GM18870 (cell line): ENCODE results near the gene ZNF146.
"Not testable (repeated sequence)": the region's sequence is repeated elsewhere in the genome, so short reads cannot be mapped to it uniquely, and the experiment has no call there.

Source experiments
- ATAC-seq: cut with Tn5 transposase; IDR thresholded peaks from one replicate; pipeline ENCODE4 v1.9.1; 2021; ENCODE audit warnings: moderate library complexity; ENCODE audit not compliant: unreplicated experiment

Gene ZNF146

DNA sequence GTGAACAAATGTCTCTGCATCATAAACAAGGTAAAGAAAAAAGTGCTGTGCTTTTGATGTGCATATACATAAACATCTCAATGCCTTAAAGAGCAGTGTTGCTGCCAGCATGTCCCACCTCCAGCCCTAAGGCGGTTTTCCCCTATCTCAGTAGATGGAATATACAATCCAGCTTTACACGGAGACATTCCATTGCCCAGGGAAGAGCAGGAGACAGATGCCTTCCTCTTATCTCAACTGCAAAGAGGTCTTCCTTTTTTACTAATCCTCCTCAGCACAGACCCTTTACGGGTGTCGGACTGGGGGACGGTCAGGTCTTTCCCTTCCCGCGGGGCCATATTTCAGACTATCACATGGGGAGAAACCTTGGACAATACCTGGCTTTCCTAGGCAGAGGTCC, 18.7 kb downstream of the ZNF146 start:
- ATAC-seq = not testable (repeated sequence)

GRCh38 chr19:36236304-36236945, 21.5 kb downstream of the ZNF146 start:
- ATAC-seq = no peak

DNA sequence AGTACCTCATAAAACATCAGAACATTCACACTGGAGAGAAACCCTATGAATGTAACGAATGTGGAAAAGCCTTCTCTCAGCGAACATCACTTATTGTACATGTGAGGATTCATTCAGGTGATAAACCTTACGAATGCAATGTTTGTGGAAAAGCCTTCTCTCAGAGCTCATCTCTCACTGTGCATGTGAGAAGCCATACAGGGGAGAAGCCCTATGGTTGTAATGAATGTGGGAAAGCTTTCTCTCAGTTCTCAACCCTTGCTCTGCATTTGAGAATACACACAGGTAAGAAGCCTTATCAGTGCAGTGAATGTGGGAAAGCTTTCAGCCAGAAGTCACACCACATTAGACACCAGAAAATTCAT, 22.0 kb downstream of the ZNF146 start:
- no peak for ATAC-seq

GRCh38 chr19:36244066-36244465, 29.2 kb downstream of the ZNF146 start:
- no peak for ATAC-seq

DNA sequence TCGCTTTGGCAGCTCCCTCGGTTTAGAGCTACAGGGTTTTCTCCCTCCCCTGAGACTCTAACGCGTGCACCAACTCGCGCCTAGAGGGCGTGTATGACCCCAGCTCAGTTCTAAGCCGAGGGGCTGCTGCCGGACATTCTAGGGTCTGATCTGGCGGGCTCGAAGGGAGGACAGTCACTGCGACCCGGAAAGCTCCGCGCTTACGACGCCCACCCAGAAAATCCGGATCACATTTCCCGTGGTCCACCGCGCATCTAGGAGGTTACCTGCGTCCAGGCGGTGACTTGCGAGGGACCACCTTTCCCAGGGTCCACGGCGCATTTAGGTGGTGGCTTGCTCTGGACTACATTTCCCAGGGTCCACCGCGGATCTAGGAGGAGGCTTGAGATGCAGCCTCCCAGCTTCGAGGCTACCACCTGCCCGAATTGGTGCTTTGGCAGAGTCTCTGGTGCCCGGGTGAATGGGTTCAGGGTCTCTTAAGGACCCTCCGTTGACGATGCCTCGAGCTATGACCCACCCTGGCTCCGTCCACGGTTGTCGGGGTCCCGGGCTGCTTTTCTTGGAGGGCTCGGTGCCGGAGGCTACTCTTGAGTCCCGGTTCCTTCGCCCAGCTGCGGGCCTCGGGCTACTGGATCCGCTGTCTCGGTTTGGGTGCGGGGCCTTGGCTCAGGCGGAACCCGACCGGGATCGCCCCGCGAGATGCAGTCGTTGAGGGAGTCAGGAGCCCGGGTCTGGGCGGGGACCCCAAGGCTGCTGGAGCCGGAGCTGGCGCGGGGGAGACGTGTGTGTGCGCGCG, 30.5 kb downstream of the ZNF146 start:
- ATAC-seq = no peak

DNA sequence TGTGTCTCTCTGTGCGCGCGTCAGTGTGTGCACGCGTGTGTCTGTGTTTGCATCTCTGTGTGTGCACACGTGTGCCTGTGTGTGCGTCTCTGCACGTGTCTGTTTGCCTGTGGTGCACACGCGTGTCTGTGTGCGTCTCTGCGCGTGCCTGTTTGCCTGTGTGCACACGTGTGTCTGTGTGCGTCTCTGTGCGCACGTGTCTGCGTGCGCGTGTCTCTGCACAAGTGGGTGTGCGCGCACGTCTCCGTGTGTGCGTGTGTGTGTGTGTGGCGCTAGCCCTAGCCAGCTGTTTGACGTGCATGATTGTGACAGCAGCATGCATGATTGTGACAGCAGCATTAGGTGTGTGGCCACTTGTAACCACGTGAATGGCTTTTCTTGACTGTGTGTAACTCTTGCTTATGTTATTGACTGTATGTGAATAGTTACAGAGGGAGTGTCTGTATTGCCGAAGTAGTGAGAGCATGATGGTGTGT, 31.1 kb downstream of the ZNF146 start:
- no peak for ATAC-seq

- no peak for ATAC-seq
Measured at GRCh38 chr19:36252047-36252446, 37.1 kb downstream of the ZNF146 start.

GRCh38 chr19:36254848-36255247, 39.9 kb downstream of the ZNF146 start:
- no peak for ATAC-seq

- no peak for ATAC-seq
Measured at GRCh38 chr19:36255316-36255715, 40.4 kb downstream of the ZNF146 start.

DNA sequence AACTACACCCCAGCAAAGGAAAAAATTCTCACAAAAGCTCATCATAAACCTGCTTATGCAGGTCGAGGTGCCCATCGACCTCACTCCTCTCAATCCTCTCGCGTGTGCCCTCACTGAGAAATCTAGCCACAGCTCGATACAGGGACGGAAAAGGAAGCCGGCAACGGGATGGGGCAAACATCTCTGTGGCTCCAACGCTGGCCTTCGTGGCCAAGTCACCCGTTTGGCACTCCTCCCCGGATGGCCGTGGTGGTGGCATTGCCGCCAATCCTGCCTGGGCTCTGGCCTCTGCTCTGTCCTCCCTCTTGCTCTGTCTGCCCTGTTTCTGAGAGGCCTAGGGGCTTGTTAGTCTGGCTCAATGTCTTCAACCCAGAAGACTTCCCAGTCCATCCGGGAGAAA, 41.2 kb downstream of the ZNF146 start:
- no peak for ATAC-seq

DNA sequence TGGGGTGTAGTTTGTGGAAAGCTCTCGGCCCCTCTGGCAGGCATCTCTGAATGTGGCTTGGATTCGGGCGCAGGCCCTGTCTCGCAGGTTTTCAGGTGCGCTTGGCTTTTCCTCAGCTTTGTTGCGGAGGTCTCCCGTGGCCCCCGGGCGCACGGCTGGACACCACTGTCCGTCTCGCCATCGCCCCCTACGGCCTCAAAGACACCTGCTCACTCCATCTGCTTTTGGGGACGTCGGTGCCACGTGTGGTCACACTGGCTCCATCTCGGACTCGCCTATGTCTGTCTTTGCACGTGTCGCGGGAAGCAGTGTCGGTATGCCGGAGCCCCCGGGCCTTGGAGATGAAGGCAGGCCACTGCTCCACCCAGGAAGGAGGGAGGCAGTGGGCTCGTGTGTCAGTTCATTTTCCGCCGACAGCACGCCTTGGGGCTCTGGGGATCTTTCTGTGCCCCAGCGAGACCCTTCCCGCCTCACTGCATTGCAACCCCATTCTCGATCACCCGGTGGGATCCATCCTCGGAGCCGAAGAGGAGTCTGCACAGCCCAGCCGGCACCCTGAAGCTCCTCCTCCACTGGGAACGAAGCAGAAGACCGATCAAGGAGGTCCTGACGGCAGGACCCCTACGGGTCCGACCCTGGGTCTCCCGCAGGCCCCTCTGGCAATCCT, 42.1 kb downstream of the ZNF146 start:
- no peak for ATAC-seq

DNA sequence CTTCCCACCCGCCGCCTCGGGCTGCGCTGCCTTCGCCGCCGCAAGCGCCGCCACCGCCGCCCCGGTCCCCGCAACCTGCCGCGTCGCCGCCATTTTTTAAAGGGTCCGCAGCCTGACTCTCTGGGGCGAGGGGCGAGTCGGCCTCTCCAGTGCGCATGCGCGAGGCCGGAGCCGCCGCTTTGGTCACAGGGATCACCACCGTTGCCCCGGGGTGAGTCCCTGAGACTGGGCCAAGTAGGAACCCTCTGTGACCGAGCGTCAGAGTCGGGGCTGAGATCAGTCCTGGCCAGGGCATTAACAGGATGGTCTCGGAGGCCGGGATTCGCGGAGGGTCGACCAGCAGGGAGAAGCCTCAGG, 42.6 kb downstream of the ZNF146 start:
- no peak for ATAC-seq

DNA sequence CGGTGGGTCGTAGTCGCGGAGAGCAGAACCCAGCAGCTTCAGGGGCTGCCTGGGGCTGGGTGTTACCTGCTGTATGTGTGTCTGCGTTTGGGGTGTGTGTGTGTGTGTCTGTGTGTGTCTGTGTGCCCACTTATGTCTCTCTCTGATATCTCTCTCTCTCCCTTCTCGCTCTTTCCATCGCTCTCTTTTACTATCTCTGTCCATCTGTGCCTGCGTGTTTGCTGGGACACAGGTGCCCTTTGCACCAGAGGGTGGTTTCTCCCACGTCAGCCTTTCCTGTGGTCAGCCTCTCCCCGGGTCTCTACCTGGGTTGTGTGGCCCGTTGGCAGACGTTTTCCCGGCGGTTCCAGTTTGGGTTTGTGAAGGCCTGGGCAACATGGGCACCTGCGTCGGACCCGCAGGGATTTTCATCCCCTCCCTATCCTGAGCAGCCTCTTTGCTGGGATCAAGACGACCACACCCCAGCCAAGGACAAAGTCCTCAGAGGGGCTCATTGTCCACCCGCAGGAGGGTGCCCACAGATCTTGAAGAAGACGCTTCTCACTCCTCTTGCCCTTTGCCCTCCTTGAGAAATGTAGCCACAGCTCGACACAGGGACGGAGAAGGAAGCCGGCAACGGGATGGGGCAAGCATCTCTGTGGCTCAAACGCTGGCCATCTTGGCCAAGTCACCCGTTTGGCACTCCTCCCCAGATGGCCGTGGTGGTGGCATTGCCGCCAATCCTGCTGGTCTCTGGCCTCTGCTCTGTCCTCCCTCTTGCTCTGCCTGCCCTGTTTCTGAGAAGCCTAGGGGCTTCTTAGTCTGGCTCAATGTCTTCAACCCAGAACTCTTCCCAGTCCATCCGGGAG, 43.3 kb downstream of the ZNF146 start:
- ATAC-seq = no peak

DNA sequence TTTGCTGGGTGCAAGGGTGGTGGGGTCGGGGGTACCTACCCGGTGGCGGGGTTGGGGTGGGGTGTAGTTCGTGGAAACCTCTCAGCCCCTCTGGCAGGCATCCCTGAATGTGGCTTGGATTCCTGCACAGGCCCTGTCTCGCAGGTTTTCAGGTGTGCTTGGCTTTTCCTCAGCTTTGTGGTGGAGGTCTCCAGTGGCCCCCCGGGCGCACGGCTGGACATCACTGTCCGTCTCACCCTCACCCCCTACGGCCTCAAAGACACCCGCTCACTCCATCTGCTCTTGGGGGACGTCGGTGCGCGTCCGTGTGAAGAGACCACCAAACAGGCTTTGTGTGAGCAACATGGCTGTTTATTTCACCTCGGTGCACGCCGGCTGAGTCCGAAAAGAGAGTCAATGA, 44.3 kb downstream of the ZNF146 start:
- no peak for ATAC-seq

DNA sequence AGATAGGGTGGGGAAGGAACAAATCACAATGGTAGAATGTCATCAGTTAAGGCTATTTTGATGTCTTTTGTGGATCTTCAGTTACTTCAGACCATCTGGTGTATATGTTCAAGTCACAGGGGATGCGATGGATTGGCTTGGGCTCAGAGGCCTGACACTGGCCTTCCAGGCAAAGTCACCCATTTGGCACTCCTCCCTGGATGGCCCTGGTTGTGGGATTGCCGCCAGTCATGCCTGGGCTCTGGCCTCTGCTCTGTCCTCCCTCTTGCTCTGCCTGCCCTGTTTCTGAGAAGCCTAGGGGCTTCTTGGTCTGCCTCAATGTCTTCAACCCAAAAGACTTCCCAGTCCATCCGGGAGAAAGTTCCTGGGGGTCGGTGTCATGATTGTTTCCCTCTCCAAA, 50.2 kb downstream of the ZNF146 start:
- ATAC-seq = no peak

GRCh38 chr19:36265856-36266374, 51.0 kb downstream of the ZNF146 start:
- ATAC-seq = no peak

DNA sequence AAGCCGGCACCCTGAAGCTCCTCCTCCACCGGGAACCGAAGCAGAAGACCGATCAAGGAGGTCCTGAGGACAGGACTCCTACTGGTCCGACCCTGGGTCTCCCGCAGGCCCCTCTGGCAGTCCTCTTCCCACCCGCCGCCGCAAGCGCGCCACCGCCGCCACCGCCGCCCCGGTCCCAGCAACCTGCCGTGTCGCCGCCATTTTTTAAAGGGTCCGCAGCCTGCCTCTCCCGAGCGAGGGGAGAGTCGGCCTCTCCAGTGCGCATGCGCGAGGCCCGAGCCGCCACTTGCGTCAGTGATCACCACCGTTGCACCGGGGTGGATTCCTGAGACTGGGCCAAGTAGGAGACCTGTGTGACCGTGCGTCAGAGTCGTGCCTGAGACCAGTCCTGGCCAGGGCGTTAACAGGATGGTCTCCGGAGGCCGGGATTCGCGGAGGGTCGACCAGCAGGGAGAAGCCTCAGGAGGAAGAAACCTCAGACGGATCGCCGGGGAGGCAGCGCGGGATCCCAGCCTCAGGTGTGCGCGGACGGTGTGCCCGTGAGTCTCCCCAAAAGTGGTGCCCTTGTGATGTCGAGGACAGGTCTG, 51.6 kb downstream of the ZNF146 start:
- ATAC-seq = no peak

- no peak for ATAC-seq
Measured at GRCh38 chr19:36267061-36267845, 52.3 kb downstream of the ZNF146 start.

- ATAC-seq = not testable (repeated sequence)
Measured at GRCh38 chr19:36268081-36268480, 53.2 kb downstream of the ZNF146 start.

DNA sequence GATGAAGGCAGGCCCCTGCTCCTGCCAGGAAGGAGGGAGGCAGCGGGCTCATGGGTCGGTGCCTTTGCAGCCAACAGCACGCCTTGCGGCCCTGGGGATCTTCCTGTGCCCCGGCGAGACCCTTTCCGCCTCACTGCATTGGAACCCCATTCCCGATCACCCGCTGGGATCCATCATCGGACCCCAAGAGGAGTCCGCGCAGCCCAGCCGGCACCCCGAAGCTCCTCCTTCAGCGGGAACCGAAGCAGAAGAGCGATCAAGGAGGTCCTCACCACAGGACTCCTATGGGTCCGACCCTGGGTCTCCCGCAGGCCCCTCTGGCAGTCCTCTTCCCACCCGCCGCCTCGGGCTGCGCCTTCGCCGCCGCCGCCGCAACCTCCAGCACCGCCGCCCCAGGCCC, 53.7 kb downstream of the ZNF146 start:
- ATAC-seq = not testable (repeated sequence)
